PFSK-1 (cell line): Measurements from ENCODE around the gene MYH6.

Experiments
- FOXP2 ChIP-seq: optimal IDR thresholded peaks from 2 replicates; pipeline ENCODE3; 2011; ENCODE audit warnings: borderline replicate concordance, control low read depth, inconsistent platforms; ENCODE audit not compliant: insufficient read depth; ENCODE audit errors: extremely low read length, extremely low read depth
- POLR2AphosphoS5 ChIP-seq: IDR thresholded peaks from 2 replicates; pipeline ENCODE4 v1.6.1; 2012; ENCODE audit warnings: low read depth, mild to moderate bottlenecking, control low read depth, low read length, moderate library complexity
- SIN3A ChIP-seq: IDR thresholded peaks from 2 replicates; pipeline ENCODE4 v1.6.1; 2012; ENCODE audit warnings: mild to moderate bottlenecking, low read length, moderate library complexity, borderline replicate concordance; ENCODE audit not compliant: insufficient read depth
- TAF1 ChIP-seq: IDR thresholded peaks from 2 replicates; pipeline ENCODE4 v1.6.1; 2012; ENCODE audit warnings: low read length, control low read depth, borderline replicate concordance; ENCODE audit not compliant: insufficient read depth
- TF ChIP-seq, protein P1 (sequence below), 2 experiments: IDR thresholded peaks; 2 replicates each; pipeline versions ENCODE4 v1.6.1 to v1.8.0; 2011 to 2012; ENCODE audit warnings: low read depth in 2 of 2, low read length in 2 of 2, control low read depth in 1 of 2, inconsistent platforms in 1 of 2, mild to moderate bottlenecking in 1 of 2, moderate library complexity in 1 of 2; ENCODE audit not compliant: insufficient read depth in 1 of 2

Gene MYH6

DNA sequence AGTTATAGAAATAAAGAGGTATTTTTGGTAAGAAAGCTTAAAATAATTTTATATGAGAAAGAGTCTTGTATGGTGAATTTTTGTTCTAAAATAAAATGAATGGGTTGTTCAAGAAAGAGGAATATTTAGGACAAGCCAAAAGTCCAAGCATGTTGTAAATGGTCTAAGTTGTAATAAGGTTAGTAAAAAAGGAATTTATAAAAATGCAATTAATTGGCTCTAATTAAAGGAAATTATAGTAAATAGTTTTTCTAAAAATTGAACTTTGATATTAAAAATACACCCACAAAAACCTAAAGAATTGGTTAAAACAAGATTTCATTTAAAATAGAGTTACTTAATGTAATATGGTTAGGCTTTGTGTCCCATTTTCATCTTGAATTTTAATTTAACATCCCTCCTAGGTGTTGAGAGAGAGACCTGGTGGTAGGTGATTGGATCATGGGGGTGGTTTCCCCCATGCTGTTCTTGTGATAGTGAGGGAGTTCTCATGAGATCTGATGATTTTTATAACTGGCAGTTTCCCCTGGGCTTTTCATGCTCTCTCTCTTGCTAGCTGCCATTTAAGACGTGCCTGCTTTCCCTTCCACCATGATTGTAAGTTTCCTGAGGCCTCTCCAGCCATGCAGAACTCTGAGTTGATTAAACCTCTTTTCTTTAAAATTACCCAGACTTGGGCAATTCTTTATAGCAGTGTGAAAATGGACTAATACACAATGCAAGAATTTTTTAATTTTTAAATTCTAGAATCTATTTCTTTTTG, 68.4 kb downstream of the MYH6 start:
- TF ChIP-seq POLR2AphosphoS5, result no peak
- TF ChIP-seq, protein P1, sequence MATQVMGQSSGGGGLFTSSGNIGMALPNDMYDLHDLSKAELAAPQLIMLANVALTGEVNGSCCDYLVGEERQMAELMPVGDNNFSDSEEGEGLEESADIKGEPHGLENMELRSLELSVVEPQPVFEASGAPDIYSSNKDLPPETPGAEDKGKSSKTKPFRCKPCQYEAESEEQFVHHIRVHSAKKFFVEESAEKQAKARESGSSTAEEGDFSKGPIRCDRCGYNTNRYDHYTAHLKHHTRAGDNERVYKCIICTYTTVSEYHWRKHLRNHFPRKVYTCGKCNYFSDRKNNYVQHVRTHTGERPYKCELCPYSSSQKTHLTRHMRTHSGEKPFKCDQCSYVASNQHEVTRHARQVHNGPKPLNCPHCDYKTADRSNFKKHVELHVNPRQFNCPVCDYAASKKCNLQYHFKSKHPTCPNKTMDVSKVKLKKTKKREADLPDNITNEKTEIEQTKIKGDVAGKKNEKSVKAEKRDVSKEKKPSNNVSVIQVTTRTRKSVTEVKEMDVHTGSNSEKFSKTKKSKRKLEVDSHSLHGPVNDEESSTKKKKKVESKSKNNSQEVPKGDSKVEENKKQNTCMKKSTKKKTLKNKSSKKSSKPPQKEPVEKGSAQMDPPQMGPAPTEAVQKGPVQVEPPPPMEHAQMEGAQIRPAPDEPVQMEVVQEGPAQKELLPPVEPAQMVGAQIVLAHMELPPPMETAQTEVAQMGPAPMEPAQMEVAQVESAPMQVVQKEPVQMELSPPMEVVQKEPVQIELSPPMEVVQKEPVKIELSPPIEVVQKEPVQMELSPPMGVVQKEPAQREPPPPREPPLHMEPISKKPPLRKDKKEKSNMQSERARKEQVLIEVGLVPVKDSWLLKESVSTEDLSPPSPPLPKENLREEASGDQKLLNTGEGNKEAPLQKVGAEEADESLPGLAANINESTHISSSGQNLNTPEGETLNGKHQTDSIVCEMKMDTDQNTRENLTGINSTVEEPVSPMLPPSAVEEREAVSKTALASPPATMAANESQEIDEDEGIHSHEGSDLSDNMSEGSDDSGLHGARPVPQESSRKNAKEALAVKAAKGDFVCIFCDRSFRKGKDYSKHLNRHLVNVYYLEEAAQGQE (IDR thresholded peaks at IDR 0.05; ENCODE audit: insufficient read depth in 1 of 2, low read depth in 2 of 2, low read length in 2 of 2), result no peak
- no peak for TF ChIP-seq SIN3A
- no peak for TF ChIP-seq TAF1
- no peak for TF ChIP-seq FOXP2

DNA sequence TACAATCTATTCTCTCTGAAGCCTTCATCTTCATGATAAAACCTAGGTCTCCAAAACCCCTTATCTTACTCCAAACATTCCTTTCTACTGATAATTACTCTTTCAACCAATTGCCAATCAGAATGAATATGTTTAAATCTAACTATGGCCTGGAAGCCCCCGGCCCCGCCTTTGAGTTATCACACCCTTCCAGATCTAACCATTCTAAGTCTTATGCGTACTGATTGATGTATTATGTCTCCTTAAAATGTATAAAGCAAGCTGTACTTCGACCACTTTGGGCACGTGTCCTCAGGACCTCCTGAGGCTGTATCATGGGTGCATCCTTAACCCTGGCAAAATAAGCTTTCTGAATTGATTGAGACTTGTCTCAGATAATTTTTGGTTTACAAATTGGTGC, 72.5 kb downstream of the MYH6 start:
- no peak for TF ChIP-seq FOXP2
- TF ChIP-seq POLR2AphosphoS5, result no peak
- TF ChIP-seq TAF1, result no peak
- TF ChIP-seq, protein P1 (IDR thresholded peaks at IDR 0.05; ENCODE audit: insufficient read depth in 1 of 2, low read depth in 2 of 2, low read length in 2 of 2), result no peak
- no peak for TF ChIP-seq SIN3A
